Kidney epithelial cell (primary cell): Measurements from ENCODE around the gene SDCCAG8. TPM values are rescaled to one million over a fixed set of nuclear protein-coding genes. Genes with fewer than 3 reads are reported as not detected.

ENCODE experiments used
- DNase-seq: peaks from one replicate; pipeline ENCODE4 v3.0.0-alpha.2; 2010; ENCODE audit warnings: low read depth
- H3K27me3 ChIP-seq: 2 replicates; pipeline ENCODE4 v1.6.0; 2011; ENCODE audit warnings: low read length; ENCODE audit not compliant: control insufficient read depth, insufficient read depth
- H3K36me3 ChIP-seq: 2 replicates; pipeline ENCODE4 v1.5.1; 2011; ENCODE audit warnings: low read length; ENCODE audit not compliant: control insufficient read depth, insufficient read depth
- H3K4me3 ChIP-seq: 2 replicates; pipeline ENCODE4 v1.5.1; 2011; ENCODE audit warnings: low read depth, mild to moderate bottlenecking, control low read depth, low read length
- CTCF ChIP-seq: IDR thresholded peaks from 2 replicates; pipeline ENCODE4 v1.5.1; 2011; ENCODE audit warnings: mild to moderate bottlenecking, moderate library complexity, low read length, control low read depth, inconsistent platforms; ENCODE audit not compliant: insufficient read depth, poor library complexity, severe bottlenecking
- total RNA-seq: library from RNA; depleted of rRNA; stranded (reverse); fragments of >200 nt; gene quantifications from 2 replicates; pipeline ENCODE4 v1.2.3, GENCODE V29; 2015

Gene SDCCAG8
- total RNA-seq, 1 donor from 2014 or later = 46.9 TPM

GRCh38 chr1:243363832-243364231, 108.0 kb downstream of the SDCCAG8 start:
- Histone ChIP-seq H3K36me3 (no peaks in the 10 kb centered on the region), H3K4me3 (no peak overlapping the region), H3K27me3 (no peaks in the 10 kb centered on the region)
- DNase-seq = no peak
- TF ChIP-seq CTCF = no peak

- no peaks in the 10 kb centered on the region for H3K36me3 ChIP-seq
- no peak for DNase-seq
- no peak for TF ChIP-seq CTCF
- no peaks in the 10 kb centered on the region for H3K27me3 ChIP-seq
- H3K4me3 ChIP-seq = no peak overlapping the region
These were observed 108.5 kb downstream of the SDCCAG8 start for GRCh38 chr1:243364330-243364729.

GRCh38 chr1:243364866-243365265, 109.0 kb downstream of the SDCCAG8 start:
- Histone ChIP-seq H3K4me3 (no peak overlapping the region), H3K36me3 (no peaks in the 10 kb centered on the region), H3K27me3 (no peaks in the 10 kb centered on the region)
- DNase-seq = peak; percentile 26
- no peak for TF ChIP-seq CTCF

- DNase-seq = no peak
- TF ChIP-seq CTCF = no peak
- Histone ChIP-seq H3K4me3 (no peak overlapping the region), H3K36me3 (no peaks in the 10 kb centered on the region), H3K27me3 (no peaks in the 10 kb centered on the region)
These were observed 111.5 kb downstream of the SDCCAG8 start for GRCh38 chr1:243367314-243367713.

GRCh38 chr1:243374412-243374811, 118.6 kb downstream of the SDCCAG8 start:
- Histone ChIP-seq H3K27me3 (no peaks in the 10 kb centered on the region), H3K36me3 (no peaks in the 10 kb centered on the region), H3K4me3 (no peak overlapping the region)
- TF ChIP-seq CTCF = no peak
- no peak for DNase-seq

GRCh38 chr1:243375596-243375995, 119.8 kb downstream of the SDCCAG8 start:
- Histone ChIP-seq H3K27me3 (no peaks in the 10 kb centered on the region), H3K36me3 (no peaks in the 10 kb centered on the region), H3K4me3 (no peak overlapping the region)
- TF ChIP-seq CTCF = no peak
- no peak for DNase-seq
